Mucosa of descending colon (tissue), 3 donors: ENCODE results near the gene ACTRT2. TPM values are rescaled to one million over a fixed set of nuclear protein-coding genes. Genes with fewer than 3 reads are reported as not detected.

Experiments used
- ATAC-seq: fragments of 200-7000 bp; cut with Tn5 transposase; one replicate; pipeline ENCODE4 v1.9.1; 2020; ENCODE audit warnings: mild to moderate bottlenecking, moderate library complexity
- DNase-seq, 3 donors: peaks; one replicate each; pipeline ENCODE4 v3.0.0-alpha.2; 2020
- H3K36me3 ChIP-seq: fragments of 200-600 bp; one replicate; pipeline ENCODE4 v1.8.0; 2021; ENCODE audit warnings: low read depth, mild to moderate bottlenecking
- H3K4me1 ChIP-seq: fragments of 200-600 bp; one replicate; pipeline ENCODE4 v1.8.0; 2021; ENCODE audit warnings: low read depth, mild to moderate bottlenecking
- H3K4me3 ChIP-seq: fragments of 200-600 bp; one replicate; pipeline ENCODE4 v1.8.0; 2021; ENCODE audit warnings: mild to moderate bottlenecking
- H3K9me3 ChIP-seq: fragments of 200-600 bp; one replicate; pipeline ENCODE4 v1.8.0; 2021; ENCODE audit warnings: mild to moderate bottlenecking
- CTCF ChIP-seq: fragments of 200-600 bp; IDR thresholded peaks from one replicate; pipeline ENCODE4 v1.8.0; 2022; ENCODE audit warnings: antibody characterized with exemption, mild to moderate bottlenecking
- intact Hi-C, 2 donors: fragments of 100-400 bp; cut with DNase I in 1 of 2; cut with micrococcal nuclease in 1 of 2; formaldehyde crosslinking; loops; one replicate each; pipeline versions ENCODE4 v1.11.0 to v1.11.1; 2022; cut with DNase I, micrococcal nuclease
- total RNA-seq, 3 donors: library from RNA; stranded (reverse); fragmentation: NEBNext Ultra II Directional in 2 of 3; extraction: Animal tissue kit (Norgen Biotek cat#: 25700) in 2 of 3; gene quantifications; one replicate each; pipeline versions ENCODE4 v1.2.1 to v1.2.4, GENCODE V29; 2021 to 2023
- donor health status: DM: no; HTN: no; CAD: no; lungs with moderate emphysema.
- donor health status: DM: no; HTN: no; CAD: no.
- donor health status: DM: no; HTN: yes; CAD: no.

The ACTRT2 gene
- total RNA-seq, 3 donors from 2014 or later, result not detected

- no peaks in the 10 kb centered on the region for H3K36me3 ChIP-seq
- H3K4me3 ChIP-seq, result no peak overlapping the region
- ATAC-seq (no peak), DNase-seq (no peak)
- TF ChIP-seq CTCF, result no peak
- no peaks in the 10 kb centered on the region for H3K4me1 ChIP-seq
- intact Hi-C loops, result no loop called here
- no peaks in the 10 kb centered on the region for H3K9me3 ChIP-seq
Measured at GRCh38 chr1:3024019-3024418, 2.8 kb downstream of the ACTRT2 start.

GRCh38 chr1:3024588-3024987 is 3.3 kb downstream of the ACTRT2 start:
- no peak for TF ChIP-seq CTCF
- DNase-seq, result no peak

GRCh38 chr1:3026124-3026523 is 4.9 kb downstream of the ACTRT2 start:
- DNase-seq (no peak), ATAC-seq (no peak)
- Histone ChIP-seq H3K9me3 (no peaks in the 10 kb centered on the region), H3K4me3 (no peak overlapping the region), H3K4me1 (no peaks in the 10 kb centered on the region), H3K36me3 (no peaks in the 10 kb centered on the region)
- TF ChIP-seq CTCF, result no peak
- intact Hi-C loops, result no loop called here

More at GRCh38 chr1:3024588-3024987, 3.3 kb downstream of the ACTRT2 start:
- Histone ChIP-seq H3K4me3 (no peak overlapping the region), H3K9me3 (no peaks in the 10 kb centered on the region), H3K36me3 (no peaks in the 10 kb centered on the region), H3K4me1 (no peaks in the 10 kb centered on the region)
- no peak for ATAC-seq
- intact Hi-C loops, result no loop called here

- H3K36me3 ChIP-seq, result no peaks in the 10 kb centered on the region
- H3K4me1 ChIP-seq, result no peaks in the 10 kb centered on the region
- H3K4me3 ChIP-seq, result no peak overlapping the region
- ATAC-seq (no peak), DNase-seq (no peak)
- intact Hi-C loops, result no loop called here
- H3K9me3 ChIP-seq, result no peaks in the 10 kb centered on the region
- no peak for TF ChIP-seq CTCF
Measured at GRCh38 chr1:3026581-3027391, 5.5 kb downstream of the ACTRT2 start.

- DNase-seq, result peak in 1 of 3 donors; percentile 29
- ATAC-seq, result no peak
- no peak overlapping the region for H3K4me3 ChIP-seq
- H3K9me3 ChIP-seq, result no peaks in the 10 kb centered on the region
- intact Hi-C loops, result no loop called here
- no peaks in the 10 kb centered on the region for H3K4me1 ChIP-seq
- no peak for TF ChIP-seq CTCF
- H3K36me3 ChIP-seq, result no peaks in the 10 kb centered on the region
Measured at GRCh38 chr1:3027611-3028371, 6.5 kb downstream of the ACTRT2 start.
